ENCODE measurements around the gene MYO9A. TPM values are rescaled to one million over a fixed set of nuclear protein-coding genes. Genes with fewer than 3 reads are reported as not detected.

The MYO9A gene
- total RNA-seq, 1 experiment from 2014 or later: 21.4 TPM

DNA sequence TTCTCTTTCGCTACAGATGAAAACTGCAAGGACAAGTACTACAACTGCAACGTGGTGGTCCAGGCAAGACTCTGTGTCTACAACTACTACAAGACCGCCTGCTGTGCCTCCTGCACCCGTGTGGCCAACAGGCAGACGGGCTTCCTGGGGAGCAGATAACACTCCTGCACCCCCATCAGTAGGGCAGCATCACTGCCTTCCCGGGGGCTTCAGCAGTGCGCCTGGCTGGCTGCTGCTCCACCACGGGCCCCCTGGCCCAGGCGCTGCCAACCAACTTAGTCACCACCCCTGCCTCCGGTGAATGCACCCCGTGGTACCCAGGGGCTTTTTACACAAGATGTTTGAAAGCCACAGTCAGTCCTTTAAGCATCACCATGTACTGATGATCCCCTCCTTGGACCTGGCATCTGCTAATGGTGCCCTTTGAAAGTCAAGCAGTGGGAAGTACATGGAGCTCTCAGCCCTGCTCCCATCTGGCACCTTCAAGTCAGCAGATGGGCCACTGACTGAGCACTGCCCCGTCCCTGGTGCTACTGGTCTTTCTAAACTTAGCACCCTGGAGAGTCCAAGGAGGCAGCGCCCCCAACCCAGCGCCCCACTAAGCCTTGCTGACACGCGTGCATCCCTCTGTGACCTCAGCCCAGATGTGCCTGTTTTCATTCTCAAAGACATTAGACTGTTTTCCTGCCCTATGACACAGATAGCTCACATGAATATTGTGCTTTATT, 340.6 kb downstream of the MYO9A start:
- no peak overlapping the region; a peak in 1 of 7 replicates for H3K27ac Mint-ChIP-seq
- H3K4me1 ChIP-seq (ENCODE audit: insufficient read depth, low read length): no peaks in the 10 kb centered on the region; the same call in 1 of the 2 replicates
- no peaks in the 10 kb centered on the region for H3K9me3 Mint-ChIP-seq
- no peak overlapping the region for H3T11ph ChIP-seq (ENCODE audit: low read length)
- H3K18ac ChIP-seq (ENCODE audit: insufficient read length, low read depth, low read length): no peak overlapping the region
- WGBS (ENCODE audit: extremely low coverage, insufficient read length, low lambda C conversion rate): no CpG with 5 or more reads among the region's 16 CpGs
- H3K79me2 ChIP-seq (ENCODE audit: insufficient read depth, low read length): no peaks in the 10 kb centered on the region
- no peak overlapping the region for H2BK12ac ChIP-seq (ENCODE audit: insufficient read length, low read depth, low read length)
- peaks cover 9% of the 10 kb centered on the region in 2 experiments for H3K4me1 Mint-ChIP-seq
- no peaks in the 10 kb centered on the region for H3K23me2 ChIP-seq (ENCODE audit: insufficient read length, low read depth, low read length, poor library complexity, severe bottlenecking)
- TF ChIP-seq CTCF (conservative IDR thresholded peaks at IDR 0.05): no peak
- no peak overlapping the region for H2AFZ ChIP-seq (ENCODE audit: low read length)
- no peak for DNase-seq
- H4K8ac ChIP-seq (replicated peaks; ENCODE audit: insufficient read length, low read depth, low read length): no peak overlapping the region
- no peak overlapping the region for H3K4ac ChIP-seq (ENCODE audit: low read depth, low read length)
- H3K23ac ChIP-seq (ENCODE audit: insufficient read length, low read depth, low read length): no peak overlapping the region
- no peak overlapping the region for H2AK5ac ChIP-seq (ENCODE audit: insufficient read length, low read length)
- H2BK5ac ChIP-seq (ENCODE audit: insufficient read length, low read length): no peak overlapping the region
- H2BK15ac ChIP-seq (ENCODE audit: low read depth, low read length): no peak overlapping the region
- H4K20me1 ChIP-seq (ENCODE audit: control insufficient read depth, insufficient read depth, insufficient read length): no peaks in the 10 kb centered on the region
- no peaks in the 10 kb centered on the region for H3K79me1 ChIP-seq (ENCODE audit: insufficient read depth, low read depth, low read length, poor library complexity, severe bottlenecking)
- H3K56ac ChIP-seq (ENCODE audit: insufficient read length, low read depth, low read length): no peak overlapping the region
- no peak overlapping the region for H4K5ac ChIP-seq (ENCODE audit: insufficient read length, low read depth, low read length)
- no peak overlapping the region for H2BK20ac ChIP-seq (ENCODE audit: low read depth, low read length, poor library complexity, severe bottlenecking)
- no peak overlapping the region for H3K14ac ChIP-seq (ENCODE audit: insufficient read depth, low read length)
- H3K9ac ChIP-seq (ENCODE audit: extremely low read depth, insufficient read length, low read length): no peak overlapping the region
- H3K27me3 Mint-ChIP-seq (ENCODE audit: low read depth): no peaks in the 10 kb centered on the region; the same call in 1 of the 2 replicates
- H4K91ac ChIP-seq (ENCODE audit: insufficient read length, low read depth, low read length): no peak overlapping the region
- H3K27me3 ChIP-seq (ENCODE audit: insufficient read depth, low read length): no peaks in the 10 kb centered on the region
- no peak overlapping the region for H3K4me2 ChIP-seq (ENCODE audit: insufficient read depth, insufficient read length, low read length)
- no peak overlapping the region for H2BK120ac ChIP-seq (ENCODE audit: low read depth, low read length, poor library complexity, severe bottlenecking)
- no peak overlapping the region for H3K4me3 Mint-ChIP-seq
- H3K9me3 ChIP-seq (ENCODE audit: control insufficient read depth, low read depth, low read length): no peaks in the 10 kb centered on the region
- no peaks in the 10 kb centered on the region for H3K36me3 Mint-ChIP-seq (ENCODE audit: insufficient read depth in 1 of 3, low read depth in 3 of 3)
- H3K27ac ChIP-seq (ENCODE audit: insufficient read length, low read depth, low read length): no peak overlapping the region
